IMR-90 (cell line): ENCODE measurements around the gene ZNF595. TPM values are rescaled to one million over a fixed set of nuclear protein-coding genes. Genes with fewer than 3 reads are reported as not detected.
"Not testable (repeated sequence)": the region's sequence is repeated elsewhere in the genome, so short reads cannot be mapped to it uniquely, and the experiment has no call there.

ENCODE experiments used
- ATAC-seq: fragments of 200-7000 bp; cut with Tn5 transposase; 2 replicates; pipeline ENCODE4 v1.9.1; 2020; ENCODE audit warnings: low read depth, mild to moderate bottlenecking, moderate library complexity
- BruUV-seq: library from RNA; stranded (reverse); fragments of 400-500 nt; replicated peaks from 2 replicates; lab custom pipeline; 2021; lab: Mats Ljungman, UMichigan
- CTCF ChIA-PET: fragments of 300-600 bp; formaldehyde crosslinking; extraction: SDS; loops from one replicate; lab custom pipeline; 2021; ENCODE audit warnings: antibody characterized with exemption; lab: Yijun Ruan, JAX
- POLR2A ChIA-PET: fragments of 300-600 bp; sonication (Branson Sonifier 250); formaldehyde crosslinking; loops from one replicate; lab custom pipeline; 2022; ENCODE audit warnings: antibody characterized with exemption; ENCODE audit not compliant: unreplicated experiment; lab: Charles Lee
- DNase-seq: peaks from one replicate; pipeline ENCODE4 v3.0.0; 2013
- H2AFZ ChIP-seq: replicated peaks from 2 replicates; pipeline ENCODE3; 2013; ENCODE audit warnings: low read length, mild to moderate bottlenecking; ENCODE audit not compliant: poor library complexity
- H2AK5ac ChIP-seq: 2 replicates; pipeline ENCODE4 v1.6.1; 2013; ENCODE audit warnings: low read depth, low read length, inconsistent platforms
- H2AK9ac ChIP-seq: replicated peaks from 2 replicates; pipeline ENCODE3; 2013; ENCODE audit warnings: mild to moderate bottlenecking, low read depth, low read length, moderate library complexity; ENCODE audit not compliant: poor library complexity
- H2BK120ac ChIP-seq: 2 replicates; pipeline ENCODE4 v1.6.1; 2013; ENCODE audit warnings: low read depth, low read length, inconsistent platforms
- H2BK15ac ChIP-seq: 3 replicates; pipeline ENCODE4 v1.6.1; 2013; ENCODE audit warnings: low read depth, low read length, inconsistent platforms
- H2BK20ac ChIP-seq: 2 replicates; pipeline ENCODE4 v1.6.1; 2013; ENCODE audit warnings: low read depth, mild to moderate bottlenecking, inconsistent platforms, low read length, moderate library complexity
- H2BK5ac ChIP-seq: 2 replicates; pipeline ENCODE4 v1.6.1; 2013; ENCODE audit warnings: mild to moderate bottlenecking, low read depth, low read length, inconsistent platforms; ENCODE audit not compliant: poor library complexity, severe bottlenecking
- H3K14ac ChIP-seq: replicated peaks from 2 replicates; pipeline ENCODE4 v1.6.1; 2013; ENCODE audit warnings: low read depth, low read length, inconsistent platforms
- H3K18ac ChIP-seq: 2 replicates; pipeline ENCODE4 v1.6.1; 2013; ENCODE audit warnings: low read depth, low read length, control low read depth
- H3K23ac ChIP-seq: 2 replicates; pipeline ENCODE4 v1.6.1; 2013; ENCODE audit warnings: low read depth, low read length, inconsistent platforms
- H3K27ac ChIP-seq: 2 replicates; pipeline ENCODE4 v1.5.1; 2013; ENCODE audit warnings: mild to moderate bottlenecking, control low read depth, low read length; ENCODE audit not compliant: insufficient read depth
- H3K27me3 ChIP-seq: 2 replicates; pipeline ENCODE4 v1.6.1; 2013; ENCODE audit warnings: low read length; ENCODE audit not compliant: control insufficient read depth, insufficient read depth
- H3K36me3 ChIP-seq: 2 replicates; pipeline ENCODE4 v1.6.1; 2013; ENCODE audit warnings: low read length, mixed read lengths; ENCODE audit not compliant: control insufficient read depth, insufficient read depth
- H3K4ac ChIP-seq: 2 replicates; pipeline ENCODE4 v1.6.1; 2013; ENCODE audit warnings: low read depth, low read length, inconsistent platforms
- H3K4me1 ChIP-seq: 2 replicates; pipeline ENCODE4 v1.6.1; 2013; ENCODE audit warnings: low read length, mixed read lengths; ENCODE audit not compliant: control insufficient read depth, insufficient read depth
- H3K4me2 ChIP-seq: 2 replicates; pipeline ENCODE4 v1.6.1; 2013; ENCODE audit warnings: low read depth, mild to moderate bottlenecking, control low read depth, low read length, moderate library complexity
- H3K4me3 ChIP-seq: 2 replicates; pipeline ENCODE4 v1.5.1; 2013; ENCODE audit warnings: low read depth, mild to moderate bottlenecking, control low read depth, low read length, moderate library complexity; ENCODE audit not compliant: insufficient read depth
- H3K56ac ChIP-seq: 2 replicates; pipeline ENCODE4 v1.6.1; 2013; ENCODE audit warnings: low read length, inconsistent platforms; ENCODE audit not compliant: insufficient read depth; ENCODE audit errors: extremely low read depth
- H3K79me1 ChIP-seq, 2 experiments: 2 replicates each; pipeline ENCODE4 v1.6.1; 2013; ENCODE audit warnings: low read length in 2 of 2, inconsistent platforms in 1 of 2, low read depth in 1 of 2
- H3K9ac ChIP-seq: 2 replicates; pipeline ENCODE4 v1.6.1; 2013; ENCODE audit warnings: low read depth, low read length, control low read depth
- H3K9me1 ChIP-seq: 2 replicates; pipeline ENCODE4 v1.6.1; 2013; ENCODE audit warnings: low read length, inconsistent platforms; ENCODE audit not compliant: insufficient read depth
- H3K9me3 ChIP-seq: 2 replicates; pipeline ENCODE4 v1.6.1; 2013; ENCODE audit warnings: low read length; ENCODE audit not compliant: control insufficient read depth, insufficient read depth
- H4K20me1 ChIP-seq: 2 replicates; pipeline ENCODE4 v1.6.1; 2013; ENCODE audit warnings: low read length, inconsistent platforms; ENCODE audit not compliant: insufficient read depth
- H4K5ac ChIP-seq: 2 replicates; pipeline ENCODE4 v1.6.1; 2013; ENCODE audit warnings: mild to moderate bottlenecking, low read depth, low read length, control low read depth
- H4K8ac ChIP-seq, 2 experiments: 2 replicates each; pipeline ENCODE4 v1.6.1; 2013; ENCODE audit warnings: low read depth in 2 of 2, low read length in 2 of 2, control low read depth in 1 of 2, inconsistent platforms in 1 of 2
- H4K91ac ChIP-seq: 2 replicates; pipeline ENCODE4 v1.6.1; 2013; ENCODE audit warnings: low read depth, low read length, inconsistent platforms; ENCODE audit not compliant: insufficient read depth
- WGBS, 2 experiments: methylation state at CpG; one replicate each; pipeline versions ENCODE4 v1.1.5 to v1.1.7; 2013; ENCODE audit warnings: missing lambda C conversion rate in 2 of 2; ENCODE audit not compliant: insufficient read length in 1 of 2; ENCODE audit errors: extremely low coverage in 2 of 2; 5-methylcytosine and 5-hydroxymethylcytosine counted together
- dilution Hi-C: fragments of 300-500 bp; cut with HindIII; formaldehyde crosslinking; loops from one replicate; pipeline ENCODE4 v1.14.3; 2018; ENCODE audit warnings: low sequenced_read_pairs; ENCODE audit not compliant: unreplicated experiment
- in situ Hi-C: fragments of 300-500 bp; cut with MboI; formaldehyde crosslinking; loops from 3 replicates; pipeline ENCODE4 v1.14.3; 2019; ENCODE audit warnings: low sequenced_read_pairs, inconsistent platforms, mixed read lengths
- intact Hi-C: fragments of 100-400 bp; cut with micrococcal nuclease; formaldehyde crosslinking; loops from 2 replicates; pipeline ENCODE4 v1.10.0; 2022
- polyA plus RNA-seq, 3 experiments: library from polyadenylated mRNA; depleted of rRNA; stranded (reverse); fragments of >200 nt; gene quantifications; 2 replicates each; pipeline ENCODE4 v1.2.3, GENCODE V29; 2012; ENCODE audit warnings: low replicate concordance in 1 of 3
- total RNA-seq: library from RNA; depleted of rRNA; stranded (reverse); fragments of >200 nt; gene quantifications from 2 replicates; pipeline ENCODE4 v1.2.3, GENCODE V29; 2012

ZNF595 gene
- total and polyA plus RNA-seq, 2 of the 4 experiments (the other 2 are of a cell fraction), result 1.9 to 6.8 TPM

- H2AK5ac ChIP-seq, dilution Hi-C loops, H4K5ac ChIP-seq, H3K27me3 ChIP-seq, H3K36me3 ChIP-seq, H2BK20ac ChIP-seq, POLR2A ChIA-PET, H2BK15ac ChIP-seq, H3K14ac ChIP-seq, H2AK9ac ChIP-seq, H3K79me1 ChIP-seq, DNase-seq, H3K23ac ChIP-seq, H2BK5ac ChIP-seq, H3K4ac ChIP-seq, H3K18ac ChIP-seq, H3K4me2 ChIP-seq, H3K27ac ChIP-seq, H3K4me3 ChIP-seq, BruUV-seq, H4K8ac ChIP-seq, H4K20me1 ChIP-seq, H3K9me1 ChIP-seq, H3K4me1 ChIP-seq, H3K9ac ChIP-seq, in situ Hi-C loops, H2AFZ ChIP-seq, H4K91ac ChIP-seq, H2BK120ac ChIP-seq, intact Hi-C loops, ATAC-seq, H3K9me3 ChIP-seq, H3K56ac ChIP-seq: not testable (repeated sequence)
- CTCF ChIA-PET, result interaction anchor here (2.4 kb wide), 1 partner anchor 20 kb away, joined by 7 read pairs; no protein-coding TSS in a partner anchor
- no CpG with 5 or more reads among the region's 3 CpGs for WGBS, 2 experiments
These were observed 24.2 kb upstream of the ZNF595 start for GRCh38 chr4:28767-29542.

DNA sequence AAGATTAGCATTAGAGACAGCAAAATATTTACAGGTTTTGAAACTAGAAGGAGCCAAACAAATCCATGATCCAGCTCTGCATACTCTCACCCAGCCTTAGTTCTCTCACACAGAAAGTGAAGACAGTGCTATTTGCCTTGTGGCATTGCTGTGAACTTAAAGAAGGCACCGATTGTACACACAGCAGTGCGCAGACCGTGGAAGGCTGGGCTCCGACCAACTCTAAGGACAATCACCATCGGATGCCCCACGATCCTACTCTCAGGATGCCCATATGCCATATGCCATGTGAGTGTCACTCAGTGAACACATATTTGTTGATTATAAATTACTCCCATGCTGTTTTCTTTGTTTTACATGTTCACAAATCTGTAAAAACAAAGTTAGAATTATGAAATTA lies 19.8 kb upstream of the ZNF595 start:
- BruUV-seq, dilution Hi-C loops, H3K9me1 ChIP-seq, ATAC-seq, H2AK9ac ChIP-seq, H3K4me2 ChIP-seq, H3K4me3 ChIP-seq, H3K79me1 ChIP-seq, CTCF ChIA-PET, H3K4ac ChIP-seq, H4K5ac ChIP-seq, H3K9ac ChIP-seq, H3K36me3 ChIP-seq, H3K14ac ChIP-seq, H3K27me3 ChIP-seq, DNase-seq, H2AFZ ChIP-seq, H3K4me1 ChIP-seq, H3K27ac ChIP-seq, H3K18ac ChIP-seq, H3K23ac ChIP-seq, in situ Hi-C loops, H2BK15ac ChIP-seq, H3K9me3 ChIP-seq, H4K91ac ChIP-seq, H3K56ac ChIP-seq, H2BK120ac ChIP-seq, POLR2A ChIA-PET, H4K20me1 ChIP-seq, H2AK5ac ChIP-seq, H2BK20ac ChIP-seq, H2BK5ac ChIP-seq, H4K8ac ChIP-seq, intact Hi-C loops: not testable (repeated sequence)
- WGBS, 2 experiments, result no CpG with 5 or more reads among the region's 6 CpGs
